ENCODE data around the gene ADD1.
"Not testable (repeated sequence)": the region's sequence is repeated elsewhere in the genome, so short reads cannot be mapped to it uniquely, and the experiment has no call there.

ADD1 gene

GRCh38 chr4:2886622-2887021 is 43.0 kb downstream of the ADD1 start:
- DNase-seq (ENCODE audit: low read depth), result no peak

- no peak for DNase-seq (ENCODE audit: low read depth)
These were observed 43.7 kb downstream of the ADD1 start for GRCh38 chr4:2887343-2887742.

- DNase-seq (ENCODE audit: low read depth), result no peak
These were observed 45.2 kb downstream of the ADD1 start for GRCh38 chr4:2888886-2889285.

- no peak for DNase-seq (ENCODE audit: low read depth)
These were observed 47.6 kb downstream of the ADD1 start for GRCh38 chr4:2891294-2891693.

- DNase-seq (ENCODE audit: low read depth), result no peak
These were observed 50.1 kb downstream of the ADD1 start for GRCh38 chr4:2893772-2894171.

- DNase-seq (ENCODE audit: low read depth), result no peak
These were observed 54.4 kb downstream of the ADD1 start for GRCh38 chr4:2898001-2898400.

GRCh38 chr4:2900741-2901140 is 57.1 kb downstream of the ADD1 start:
- no peak for DNase-seq (ENCODE audit: low read depth)

GRCh38 chr4:2901186-2901585 is 57.5 kb downstream of the ADD1 start:
- no peak for DNase-seq (ENCODE audit: low read depth)

- no peak for DNase-seq (ENCODE audit: low read depth)
These were observed 58.5 kb downstream of the ADD1 start for GRCh38 chr4:2902126-2902525.

- no peak for DNase-seq (ENCODE audit: low read depth)
These were observed 61.9 kb downstream of the ADD1 start for GRCh38 chr4:2905544-2905943.

- no peak for DNase-seq (ENCODE audit: low read depth)
These were observed 62.6 kb downstream of the ADD1 start for GRCh38 chr4:2906218-2906617.

GRCh38 chr4:2907226-2907625 is 63.6 kb downstream of the ADD1 start:
- DNase-seq (ENCODE audit: low read depth), result no peak

- DNase-seq (ENCODE audit: low read depth), result no peak
These were observed 64.2 kb downstream of the ADD1 start for GRCh38 chr4:2907706-2908293.

- no peak for DNase-seq (ENCODE audit: low read depth)
These were observed 65.0 kb downstream of the ADD1 start for GRCh38 chr4:2908686-2909085.

- DNase-seq (ENCODE audit: low read depth), result no peak
These were observed 65.9 kb downstream of the ADD1 start for GRCh38 chr4:2909583-2909982.

- DNase-seq (ENCODE audit: low read depth), result no peak
These were observed 66.8 kb downstream of the ADD1 start for GRCh38 chr4:2910409-2910808.

GRCh38 chr4:2911868-2912267 is 68.2 kb downstream of the ADD1 start:
- DNase-seq (ENCODE audit: low read depth), result no peak

GRCh38 chr4:2913168-2913567 is 69.5 kb downstream of the ADD1 start:
- no peak for DNase-seq (ENCODE audit: low read depth)

GRCh38 chr4:2914256-2915126 is 70.8 kb downstream of the ADD1 start:
- DNase-seq (ENCODE audit: low read depth), result no peak

- no peak for DNase-seq (ENCODE audit: low read depth)
These were observed 72.1 kb downstream of the ADD1 start for GRCh38 chr4:2915789-2916188.

- not testable (repeated sequence) for DNase-seq (ENCODE audit: low read depth)
These were observed 73.1 kb downstream of the ADD1 start for GRCh38 chr4:2916696-2917095.

GRCh38 chr4:2918300-2918699 is 74.7 kb downstream of the ADD1 start:
- DNase-seq (ENCODE audit: low read depth), result not testable (repeated sequence)

GRCh38 chr4:2918714-2919113 is 75.1 kb downstream of the ADD1 start:
- not testable (repeated sequence) for DNase-seq (ENCODE audit: low read depth)

Data from stimulated activated CD8-positive, alpha-beta memory T cell treated with anti-CD3 and anti-CD28 coated beads, Interleukin-15, amount 100 ng/mL, for 24 hours (primary cell).